Natural killer cell (primary cell): ENCODE results near the gene RBAK. TPM values are rescaled to one million over a fixed set of nuclear protein-coding genes. Genes with fewer than 3 reads are reported as not detected.
"Not testable (repeated sequence)": the region's sequence is repeated elsewhere in the genome, so short reads cannot be mapped to it uniquely, and the experiment has no call there.

Experiments used
- ATAC-seq, 3 donors: fragments of 150-1000 bp in 2 of 3; fragments of 200-7000 bp in 1 of 3; cut with Tn5 transposase; 1 replicate in 1 of 3; 2 replicates in 2 of 3; pipeline ENCODE4 v1.10.0; 2021; ENCODE audit warnings: mild to moderate bottlenecking in 2 of 3, moderate library complexity in 2 of 3
- DNase-seq, 2 donors: peaks; one replicate each; pipeline versions ENCODE4 v3.0.0 to v3.0.0-alpha.2; 2013 to 2021; ENCODE audit warnings: mixed read lengths in 1 of 2
- H3K27ac ChIP-seq: one replicate; pipeline ENCODE4 v1.5.1; 2013; ENCODE audit warnings: mild to moderate bottlenecking, low read length
- H3K27me3 ChIP-seq: one replicate; pipeline ENCODE4 v1.6.1; 2013; ENCODE audit warnings: low read length; ENCODE audit not compliant: control insufficient read depth, insufficient read depth
- H3K36me3 ChIP-seq: one replicate; pipeline ENCODE4 v1.6.1; 2013; ENCODE audit warnings: low read length; ENCODE audit not compliant: control insufficient read depth, insufficient read depth
- H3K4me1 ChIP-seq: one replicate; pipeline ENCODE4 v1.6.1; 2013; ENCODE audit warnings: low read length; ENCODE audit not compliant: control insufficient read depth, insufficient read depth
- H3K4me3 ChIP-seq: one replicate; pipeline ENCODE4 v1.5.1; 2013; ENCODE audit warnings: low read length
- H3K9me3 ChIP-seq: one replicate; pipeline ENCODE4 v1.6.1; 2013; ENCODE audit warnings: low read length; ENCODE audit not compliant: control insufficient read depth, insufficient read depth
- H3K27ac Mint-ChIP-seq, 2 donors: one replicate each; pipeline ENCODE4 v1.8.0; 2022; ENCODE audit warnings: mild to moderate bottlenecking in 2 of 2, mixed read lengths in 2 of 2, moderate library complexity in 1 of 2
- H3K27me3 Mint-ChIP-seq, 2 donors: one replicate each; pipeline ENCODE4 v1.8.0; 2022; ENCODE audit warnings: low read depth in 2 of 2, mixed read lengths in 2 of 2
- H3K36me3 Mint-ChIP-seq: one replicate; pipeline ENCODE4 v1.8.0; 2022; ENCODE audit warnings: mixed read lengths
- H3K4me1 Mint-ChIP-seq, 2 donors: one replicate each; pipeline ENCODE4 v1.8.0; 2022; ENCODE audit warnings: mixed read lengths in 2 of 2
- H3K4me3 Mint-ChIP-seq: one replicate; pipeline ENCODE4 v1.8.0; 2022; ENCODE audit warnings: mild to moderate bottlenecking, moderate library complexity, mixed read lengths
- H3K9me3 Mint-ChIP-seq, 2 donors: one replicate each; pipeline ENCODE4 v1.8.0; 2022; ENCODE audit warnings: mixed read lengths in 2 of 2
- WGBS: methylation state at CpG from one replicate; pipeline ENCODE4 v1.1.7; 2013; ENCODE audit warnings: missing lambda C conversion rate; ENCODE audit not compliant: insufficient coverage; 5-methylcytosine and 5-hydroxymethylcytosine counted together
- intact Hi-C: fragments of 100-400 bp; cut with micrococcal nuclease; formaldehyde crosslinking; loops from one replicate; pipeline ENCODE4 v1.14.2; 2022
- total RNA-seq, 4 donors: library from RNA; stranded (reverse); fragments of 120-200 nt in 1 of 4; gene quantifications; one replicate each; pipeline versions ENCODE4 v1.2.3 to v1.2.4, GENCODE V29; 2013 to 2022
- TF ChIP-seq, protein P1 (sequence below): fragments of 200-600 bp; IDR thresholded peaks from one replicate; pipeline ENCODE4 v1.8.0; 2022; ENCODE audit warnings: antibody characterized with exemption

Gene RBAK
- total RNA-seq, 3 donors from 2014 or later (not counting 1 experiment from before 2014, with no cell fraction given) = 12.3 to 21.7 (median 14.2) TPM

DNA sequence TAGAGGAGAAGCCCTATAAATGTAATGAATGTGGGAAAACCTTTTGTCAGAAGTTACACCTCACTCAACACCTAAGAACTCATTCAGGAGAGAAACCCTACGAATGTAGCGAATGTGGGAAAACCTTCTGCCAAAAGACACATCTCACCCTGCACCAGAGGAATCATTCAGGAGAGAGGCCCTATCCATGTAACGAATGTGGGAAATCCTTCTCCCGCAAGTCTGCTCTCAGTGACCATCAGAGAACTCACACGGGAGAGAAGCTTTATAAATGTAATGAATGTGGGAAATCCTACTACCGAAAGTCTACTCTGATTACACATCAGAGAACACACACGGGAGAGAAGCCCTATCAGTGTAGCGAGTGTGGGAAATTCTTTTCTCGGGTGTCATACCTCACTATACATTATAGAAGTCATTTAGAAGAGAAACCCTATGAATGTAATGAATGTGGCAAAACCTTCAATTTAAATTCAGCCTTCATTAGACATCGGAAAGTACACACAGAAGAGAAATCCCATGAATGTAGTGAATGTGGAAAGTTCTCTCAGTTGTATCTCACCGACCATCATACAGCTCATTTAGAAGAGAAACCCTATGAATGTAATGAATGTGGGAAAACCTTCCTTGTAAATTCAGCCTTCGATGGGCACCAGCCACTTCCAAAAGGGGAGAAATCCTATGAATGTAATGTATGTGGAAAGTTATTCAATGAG, 18.9 kb downstream of the RBAK start:
- no peak overlapping the region for H3K27ac Mint-ChIP-seq
- no peak overlapping the region for H3K4me3 Mint-ChIP-seq
- Histone ChIP-seq H3K4me3 (no peak overlapping the region), H3K27me3 (no peaks in the 10 kb centered on the region), H3K9me3 (peaks cover 43% of the 10 kb centered on the region), H3K4me1 (no peaks in the 10 kb centered on the region), H3K27ac (no peak overlapping the region), H3K36me3 (peaks cover 51% of the 10 kb centered on the region)
- intact Hi-C loops = no loop called here
- TF ChIP-seq, protein P1, sequence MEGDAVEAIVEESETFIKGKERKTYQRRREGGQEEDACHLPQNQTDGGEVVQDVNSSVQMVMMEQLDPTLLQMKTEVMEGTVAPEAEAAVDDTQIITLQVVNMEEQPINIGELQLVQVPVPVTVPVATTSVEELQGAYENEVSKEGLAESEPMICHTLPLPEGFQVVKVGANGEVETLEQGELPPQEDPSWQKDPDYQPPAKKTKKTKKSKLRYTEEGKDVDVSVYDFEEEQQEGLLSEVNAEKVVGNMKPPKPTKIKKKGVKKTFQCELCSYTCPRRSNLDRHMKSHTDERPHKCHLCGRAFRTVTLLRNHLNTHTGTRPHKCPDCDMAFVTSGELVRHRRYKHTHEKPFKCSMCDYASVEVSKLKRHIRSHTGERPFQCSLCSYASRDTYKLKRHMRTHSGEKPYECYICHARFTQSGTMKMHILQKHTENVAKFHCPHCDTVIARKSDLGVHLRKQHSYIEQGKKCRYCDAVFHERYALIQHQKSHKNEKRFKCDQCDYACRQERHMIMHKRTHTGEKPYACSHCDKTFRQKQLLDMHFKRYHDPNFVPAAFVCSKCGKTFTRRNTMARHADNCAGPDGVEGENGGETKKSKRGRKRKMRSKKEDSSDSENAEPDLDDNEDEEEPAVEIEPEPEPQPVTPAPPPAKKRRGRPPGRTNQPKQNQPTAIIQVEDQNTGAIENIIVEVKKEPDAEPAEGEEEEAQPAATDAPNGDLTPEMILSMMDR = no peak
- H3K36me3 Mint-ChIP-seq = peaks cover 81% of the 10 kb centered on the region
- 99% methylated on average over 7 of the region's 12 CpGs for WGBS
- H3K27me3 Mint-ChIP-seq = no peaks in the 10 kb centered on the region
- H3K9me3 Mint-ChIP-seq = peaks cover 20 to 38% of the 10 kb centered on the region in 2 donors
- no peak for DNase-seq
- H3K4me1 Mint-ChIP-seq = no peaks in the 10 kb centered on the region
- no peak for ATAC-seq

- Histone ChIP-seq H3K27ac (no peak overlapping the region), H3K36me3 (peaks cover 46% of the 10 kb centered on the region), H3K27me3 (no peaks in the 10 kb centered on the region), H3K4me1 (no peaks in the 10 kb centered on the region), H3K4me3 (no peak overlapping the region), H3K9me3 (peaks cover 48% of the 10 kb centered on the region)
- no peak for ATAC-seq
- TF ChIP-seq, protein P1 = no peak
- Mint-ChIP-seq H3K4me1 (no peaks in the 10 kb centered on the region), H3K27me3 (no peaks in the 10 kb centered on the region), H3K27ac (no peak overlapping the region), H3K9me3 (peaks cover 20 to 37% of the 10 kb centered on the region in 2 donors), H3K36me3 (peaks cover 76% of the 10 kb centered on the region), H3K4me3 (no peak overlapping the region)
- 100% methylated on average over 1 of the region's 5 CpGs for WGBS
- intact Hi-C loops = no loop called here
- DNase-seq = no peak
Measured at GRCh38 chr7:5065107-5065407, 19.4 kb downstream of the RBAK start.

- peaks cover 11 to 21% of the 10 kb centered on the region in 2 donors for H3K9me3 Mint-ChIP-seq
- intact Hi-C loops = no loop called here
- Histone ChIP-seq H3K27me3 (peaks cover 2% of the 10 kb centered on the region), H3K9me3 (peaks cover 50% of the 10 kb centered on the region), H3K36me3 (peaks cover 15% of the 10 kb centered on the region), H3K27ac (no peak overlapping the region), H3K4me3 (no peak overlapping the region), H3K4me1 (no peaks in the 10 kb centered on the region)
- ATAC-seq (no peak), DNase-seq (no peak)
- H3K27ac Mint-ChIP-seq = no peak overlapping the region
- H3K27me3 Mint-ChIP-seq = peaks cover 9 to 11% of the 10 kb centered on the region in 2 donors
- 91% methylated on average over 2 of the region's 4 CpGs for WGBS
- H3K4me1 Mint-ChIP-seq = peaks cover 10 to 11% of the 10 kb centered on the region in 2 donors
- peaks cover 56% of the 10 kb centered on the region for H3K36me3 Mint-ChIP-seq
- TF ChIP-seq, protein P1 = no peak
- H3K4me3 Mint-ChIP-seq = no peak overlapping the region
Measured at GRCh38 chr7:5068521-5068920, 22.9 kb downstream of the RBAK start.

- Histone ChIP-seq H3K4me1 (no peaks in the 10 kb centered on the region), H3K27me3 (peaks cover 2% of the 10 kb centered on the region), H3K36me3 (no peaks in the 10 kb centered on the region), H3K9me3 (peaks cover 36% of the 10 kb centered on the region), H3K4me3 (no peak overlapping the region), H3K27ac (no peak overlapping the region)
- no peak for DNase-seq
- Mint-ChIP-seq H3K27me3 (peaks cover 11% of the 10 kb centered on the region in 2 donors), H3K4me3 (no peak overlapping the region), H3K36me3 (peaks cover 41% of the 10 kb centered on the region), H3K9me3 (peaks cover 9 to 18% of the 10 kb centered on the region in 2 donors), H3K27ac (no peak overlapping the region), H3K4me1 (peaks cover 10 to 11% of the 10 kb centered on the region in 2 donors)
- TF ChIP-seq, protein P1 = no peak
- no peak for ATAC-seq
- 93% methylated on average over 4 of the region's 4 CpGs for WGBS
- intact Hi-C loops = no loop called here
Measured at GRCh38 chr7:5070206-5070605, 24.5 kb downstream of the RBAK start.

DNA sequence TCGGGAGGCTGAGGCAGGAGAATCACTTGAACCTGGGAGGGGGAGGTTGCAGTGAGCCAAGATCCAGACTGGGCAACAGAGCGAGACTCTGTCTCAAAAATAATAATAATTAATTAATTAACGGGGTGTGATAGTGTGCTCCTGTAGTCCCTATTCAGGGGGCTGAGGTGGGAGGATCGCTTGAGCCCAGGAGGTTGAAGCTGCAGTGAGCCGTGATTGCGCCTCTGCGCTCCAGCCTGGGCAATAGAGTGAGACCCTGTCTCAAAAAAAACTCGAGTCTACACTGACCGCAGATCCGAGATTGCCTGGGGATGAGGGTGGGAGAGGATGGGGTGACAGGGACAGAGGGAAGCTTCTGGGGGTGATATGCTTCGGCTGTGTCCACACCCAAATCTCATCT, 29.5 kb downstream of the RBAK start:
- peaks cover 10 to 11% of the 10 kb centered on the region in 2 donors for H3K4me1 Mint-ChIP-seq
- H3K4me1 ChIP-seq, intact Hi-C loops, ATAC-seq, H3K9me3 Mint-ChIP-seq, H3K4me3 Mint-ChIP-seq, DNase-seq, H3K36me3 Mint-ChIP-seq, H3K27ac Mint-ChIP-seq, H3K4me3 ChIP-seq, H3K27ac ChIP-seq, H3K36me3 ChIP-seq, H3K27me3 ChIP-seq: not testable (repeated sequence)
- H3K27me3 Mint-ChIP-seq = peaks cover 20 to 27% of the 10 kb centered on the region in 2 donors
- WGBS = 92% methylated on average over 10 of the region's 11 CpGs
- H3K9me3 ChIP-seq = peaks cover 20% of the 10 kb centered on the region
